Fibroblast of skin of left biceps (primary cell): ENCODE measurements around the gene DEK.
"Not testable (repeated sequence)": the region's sequence is repeated elsewhere in the genome, so short reads cannot be mapped to it uniquely, and the experiment has no call there.

Experiments
- DNase-seq, 2 experiments: peaks; one replicate each; pipeline ENCODE4 v3.0.0-alpha.2; 2013; ENCODE audit warnings: low read depth in 2 of 2

The DEK gene

GRCh38 chr6:18204691-18205090 is 59.6 kb downstream of the DEK start:
- DNase-seq: no peak

- no peak for DNase-seq
These were observed 60.5 kb downstream of the DEK start for GRCh38 chr6:18203786-18204185.

- no peak for DNase-seq
These were observed 72.3 kb downstream of the DEK start for GRCh38 chr6:18192026-18192425.

GRCh38 chr6:18189196-18189595 is 75.1 kb downstream of the DEK start:
- DNase-seq: no peak

DNA sequence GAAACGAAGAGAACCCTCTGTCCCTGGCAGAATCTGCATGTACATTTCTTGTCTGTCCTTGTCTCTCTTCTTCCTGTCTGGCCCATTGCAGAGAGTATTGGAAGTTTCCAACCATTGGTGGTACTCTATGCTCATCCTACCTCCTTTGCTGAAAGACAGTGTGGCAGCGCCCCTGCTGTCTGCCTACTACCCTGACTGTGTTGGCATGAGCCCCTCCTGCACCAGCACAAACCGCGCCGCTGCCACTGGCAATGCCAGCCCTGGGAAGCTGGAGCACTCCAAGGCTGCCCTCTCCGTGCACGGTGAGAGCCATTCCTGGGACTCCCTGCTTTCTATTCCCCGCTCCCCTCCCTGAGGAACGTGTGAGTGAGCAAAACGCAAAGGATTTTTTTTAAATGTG is 76.6 kb downstream of the DEK start:
- DNase-seq: no peak

DNA sequence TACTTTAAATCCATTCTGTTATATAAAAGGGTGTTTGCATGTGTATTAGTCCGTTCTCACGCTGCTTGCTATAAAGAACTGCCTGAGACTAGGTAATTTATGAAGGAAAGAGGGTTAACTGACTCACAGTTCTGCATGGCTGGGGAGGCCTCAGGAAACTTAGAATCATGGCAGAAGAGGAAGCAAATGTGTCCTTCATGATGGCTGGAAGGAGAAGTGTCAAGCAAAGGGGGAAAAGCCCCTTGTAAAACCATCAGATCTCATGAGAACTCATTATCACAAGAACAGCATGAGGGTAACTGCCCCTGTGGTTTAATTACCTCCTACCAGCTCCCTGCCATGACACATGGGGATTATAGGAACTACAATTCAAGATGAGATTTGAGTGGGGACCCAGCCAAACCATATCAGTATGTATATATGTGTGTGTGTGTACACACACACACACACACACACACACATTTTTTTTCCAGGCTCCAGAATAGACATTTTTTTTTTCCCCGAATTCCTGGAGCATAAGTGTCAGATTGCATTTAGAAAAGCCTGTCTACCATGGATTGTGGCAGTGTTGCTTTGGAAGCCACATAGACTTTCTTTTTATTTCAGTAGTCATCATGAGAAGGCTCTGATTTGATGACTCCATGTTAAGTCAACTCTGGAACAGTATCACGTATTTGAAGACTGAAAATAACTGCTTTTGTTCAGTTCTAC is 77.6 kb downstream of the DEK start:
- peak; percentile 2 to 20 for DNase-seq

DNA sequence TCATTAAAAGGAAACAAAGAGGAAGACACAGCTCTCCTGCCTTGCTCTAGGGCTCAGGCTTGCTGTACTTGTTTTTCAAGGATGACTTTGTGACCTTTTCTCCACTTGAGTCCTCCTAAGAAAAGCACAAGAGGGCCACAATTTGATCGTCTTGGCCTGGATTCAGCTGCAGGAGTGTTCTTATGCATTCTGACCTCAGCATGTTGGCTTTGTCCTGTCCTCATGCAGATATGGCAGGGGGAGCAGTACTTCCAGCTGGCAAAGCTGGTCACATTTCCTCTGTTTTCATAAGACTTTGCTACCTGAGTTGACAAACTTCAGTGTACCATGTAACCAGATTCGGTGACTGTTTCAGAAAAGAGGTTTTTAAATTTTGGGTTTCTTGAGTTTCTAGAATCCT is 78.3 kb downstream of the DEK start:
- DNase-seq: no peak

GRCh38 chr6:18185624-18186023 is 78.7 kb downstream of the DEK start:
- DNase-seq: no peak

- DNase-seq: peak in 1 of 2 experiments; percentile 12
These were observed 80.6 kb downstream of the DEK start for GRCh38 chr6:18183766-18184165.

- no peak for DNase-seq
These were observed 81.8 kb downstream of the DEK start for GRCh38 chr6:18182568-18182967.

DNA sequence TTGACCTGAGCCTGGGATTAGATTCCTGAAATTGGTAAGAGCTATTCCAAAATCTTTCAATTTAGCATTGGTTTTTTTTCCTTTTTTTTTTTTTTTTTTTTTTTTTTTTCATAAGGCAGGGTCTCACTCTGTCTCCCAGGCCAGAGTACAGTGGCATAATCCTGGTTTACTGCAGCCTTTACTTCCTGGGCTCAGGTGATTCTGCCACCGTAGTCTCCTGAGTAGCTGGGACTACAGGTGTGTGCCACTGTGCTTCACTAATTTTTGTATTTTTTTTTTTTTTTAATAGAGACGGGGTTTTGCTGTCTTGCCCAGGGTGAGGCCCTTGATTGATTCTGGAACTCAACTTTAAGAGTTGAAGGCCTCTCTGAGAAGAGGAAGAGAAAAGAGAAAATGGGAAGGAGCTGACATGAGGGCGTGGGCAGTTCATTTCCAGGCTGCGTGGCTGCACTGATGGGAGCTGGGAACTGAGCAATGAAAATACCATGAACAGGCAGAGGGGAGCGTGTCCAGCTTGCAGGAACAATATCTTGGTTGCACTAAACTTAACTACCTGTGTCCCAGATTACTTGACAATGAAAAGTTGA is 84.5 kb downstream of the DEK start:
- DNase-seq: no peak

DNA sequence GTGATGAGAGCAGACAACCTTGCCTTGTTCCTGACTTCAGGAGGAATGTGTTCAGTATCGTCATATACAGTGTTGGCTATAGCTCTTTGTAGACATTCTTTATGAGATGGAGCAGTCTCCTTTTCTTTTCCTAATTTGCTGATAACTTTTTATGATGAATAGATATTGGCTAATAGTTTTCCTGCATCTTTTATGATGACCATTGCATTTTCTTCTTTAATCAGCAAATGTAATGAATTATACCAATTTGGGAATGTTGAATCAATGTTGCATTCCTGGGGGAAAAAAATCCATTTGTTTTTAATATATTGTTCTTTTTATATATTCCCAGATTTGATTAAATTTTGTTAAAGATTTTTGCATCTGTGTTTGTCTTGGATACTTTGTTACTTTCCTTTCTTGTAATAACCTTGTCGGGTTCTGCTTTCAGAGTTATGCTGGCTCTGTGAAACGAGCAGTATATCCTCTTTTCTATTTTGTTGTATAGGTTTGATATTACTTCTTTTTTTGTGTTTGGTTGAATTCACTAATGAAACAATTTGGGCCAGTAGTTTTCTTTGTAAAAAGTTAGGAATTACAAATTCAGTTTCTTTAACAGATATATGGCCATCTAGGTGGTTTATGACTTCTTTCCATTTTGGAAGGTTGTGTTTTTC is 85.2 kb downstream of the DEK start:
- no peak for DNase-seq

DNA sequence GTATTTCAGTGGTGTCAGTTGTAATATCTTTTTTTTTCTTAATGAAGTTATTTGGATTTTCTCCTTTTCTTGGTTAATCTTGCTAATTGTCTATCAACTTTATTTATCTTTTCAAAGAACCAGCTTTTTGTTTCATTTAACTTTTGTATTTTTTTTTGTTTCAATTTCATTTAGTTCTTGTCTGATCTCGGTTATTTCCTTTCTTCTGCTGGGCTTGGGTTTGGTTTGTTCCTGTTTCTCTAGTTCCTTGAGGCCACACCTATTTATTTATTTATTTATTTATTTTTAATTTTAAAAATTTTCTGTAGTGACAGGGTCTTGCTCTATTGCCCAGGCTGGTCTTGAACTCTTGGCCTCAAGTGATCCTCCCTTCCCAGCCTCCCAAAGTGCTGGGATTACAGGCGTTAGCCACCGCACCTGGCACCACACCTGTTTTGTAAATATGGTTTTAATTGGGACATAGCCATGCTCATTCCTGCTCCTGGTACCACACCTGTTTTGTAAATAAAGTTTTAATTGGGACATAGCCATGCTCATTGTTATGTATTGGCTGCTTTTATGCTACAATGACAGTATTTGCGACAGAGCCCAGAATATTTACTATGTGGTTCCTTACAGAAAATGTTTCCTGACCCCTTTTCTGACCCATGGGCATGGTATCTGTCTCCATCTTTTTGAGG is 86.9 kb downstream of the DEK start:
- DNase-seq: no peak

GRCh38 chr6:18176198-18176597 is 88.1 kb downstream of the DEK start:
- DNase-seq: not testable (repeated sequence)
